ENCODE results near the gene BPIFA2. TPM values are rescaled to one million over a fixed set of nuclear protein-coding genes. Genes with fewer than 3 reads are reported as not detected.
"Not testable (repeated sequence)": the region's sequence is repeated elsewhere in the genome, so short reads cannot be mapped to it uniquely, and the experiment has no call there.

The BPIFA2 gene
- polyA plus RNA-seq, 1 donor from 2014 or later, result not detected

DNA sequence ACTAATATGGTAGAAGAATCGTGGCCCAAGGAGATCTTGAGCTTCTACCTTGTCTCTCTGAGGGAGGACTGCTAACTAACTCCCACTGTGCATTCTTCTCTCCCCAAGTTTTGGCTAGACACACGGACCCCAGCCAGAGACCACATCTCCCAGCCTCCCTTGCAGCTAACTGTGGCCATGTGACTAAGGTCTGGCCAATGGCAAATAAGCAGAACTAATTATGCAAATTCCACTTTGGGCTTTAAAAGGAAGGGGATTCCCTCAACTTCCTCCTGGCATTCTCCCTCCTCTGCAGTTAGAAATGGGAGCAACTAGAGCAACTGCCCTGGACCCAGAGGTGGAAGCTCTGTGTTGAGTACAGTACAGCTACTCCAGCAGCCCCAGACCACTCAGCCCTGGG lies 15.4 kb downstream of the BPIFA2 start:
- H3K36me3 ChIP-seq (ENCODE audit: insufficient read depth, low read length), result no peaks in the 10 kb centered on the region
- no peak overlapping the region for H3K27ac ChIP-seq (ENCODE audit: low read length)
- no peaks in the 10 kb centered on the region for H3K9me2 ChIP-seq (ENCODE audit: insufficient read depth, low read length)
- H2AFZ ChIP-seq (ENCODE audit: low read depth, low read length), result no peak overlapping the region
- H3F3A ChIP-seq (ENCODE audit: insufficient read depth, low read length, poor library complexity, severe bottlenecking), result no peaks in the 10 kb centered on the region
- H4K20me1 ChIP-seq (ENCODE audit: insufficient read depth), result no peaks in the 10 kb centered on the region
- TF ChIP-seq TAF1 (IDR thresholded peaks at IDR 0.05; ENCODE audit: low read depth) (no peak), EP300 (conservative IDR thresholded peaks at IDR 0.05; ENCODE audit: poor library complexity, severe bottlenecking) (no peak), RAD21 (conservative IDR thresholded peaks at IDR 0.05) (no peak), POLR2AphosphoS5 (IDR thresholded peaks at IDR 0.05) (no peak), MXI1 (conservative IDR thresholded peaks at IDR 0.05; ENCODE audit: poor library complexity, severe bottlenecking) (no peak), SMC3 (conservative IDR thresholded peaks at IDR 0.05; ENCODE audit: poor library complexity) (no peak), EZH2 (IDR thresholded peaks at IDR 0.05; ENCODE audit: borderline replicate concordance, insufficient read depth, low read length, poor library complexity, severe bottlenecking) (no peak)
- TF ChIP-seq, protein P1, sequence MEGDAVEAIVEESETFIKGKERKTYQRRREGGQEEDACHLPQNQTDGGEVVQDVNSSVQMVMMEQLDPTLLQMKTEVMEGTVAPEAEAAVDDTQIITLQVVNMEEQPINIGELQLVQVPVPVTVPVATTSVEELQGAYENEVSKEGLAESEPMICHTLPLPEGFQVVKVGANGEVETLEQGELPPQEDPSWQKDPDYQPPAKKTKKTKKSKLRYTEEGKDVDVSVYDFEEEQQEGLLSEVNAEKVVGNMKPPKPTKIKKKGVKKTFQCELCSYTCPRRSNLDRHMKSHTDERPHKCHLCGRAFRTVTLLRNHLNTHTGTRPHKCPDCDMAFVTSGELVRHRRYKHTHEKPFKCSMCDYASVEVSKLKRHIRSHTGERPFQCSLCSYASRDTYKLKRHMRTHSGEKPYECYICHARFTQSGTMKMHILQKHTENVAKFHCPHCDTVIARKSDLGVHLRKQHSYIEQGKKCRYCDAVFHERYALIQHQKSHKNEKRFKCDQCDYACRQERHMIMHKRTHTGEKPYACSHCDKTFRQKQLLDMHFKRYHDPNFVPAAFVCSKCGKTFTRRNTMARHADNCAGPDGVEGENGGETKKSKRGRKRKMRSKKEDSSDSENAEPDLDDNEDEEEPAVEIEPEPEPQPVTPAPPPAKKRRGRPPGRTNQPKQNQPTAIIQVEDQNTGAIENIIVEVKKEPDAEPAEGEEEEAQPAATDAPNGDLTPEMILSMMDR (IDR thresholded peaks at IDR 0.05; ENCODE audit: poor library complexity, severe bottlenecking), result no peak
- TF ChIP-seq, protein P2, sequence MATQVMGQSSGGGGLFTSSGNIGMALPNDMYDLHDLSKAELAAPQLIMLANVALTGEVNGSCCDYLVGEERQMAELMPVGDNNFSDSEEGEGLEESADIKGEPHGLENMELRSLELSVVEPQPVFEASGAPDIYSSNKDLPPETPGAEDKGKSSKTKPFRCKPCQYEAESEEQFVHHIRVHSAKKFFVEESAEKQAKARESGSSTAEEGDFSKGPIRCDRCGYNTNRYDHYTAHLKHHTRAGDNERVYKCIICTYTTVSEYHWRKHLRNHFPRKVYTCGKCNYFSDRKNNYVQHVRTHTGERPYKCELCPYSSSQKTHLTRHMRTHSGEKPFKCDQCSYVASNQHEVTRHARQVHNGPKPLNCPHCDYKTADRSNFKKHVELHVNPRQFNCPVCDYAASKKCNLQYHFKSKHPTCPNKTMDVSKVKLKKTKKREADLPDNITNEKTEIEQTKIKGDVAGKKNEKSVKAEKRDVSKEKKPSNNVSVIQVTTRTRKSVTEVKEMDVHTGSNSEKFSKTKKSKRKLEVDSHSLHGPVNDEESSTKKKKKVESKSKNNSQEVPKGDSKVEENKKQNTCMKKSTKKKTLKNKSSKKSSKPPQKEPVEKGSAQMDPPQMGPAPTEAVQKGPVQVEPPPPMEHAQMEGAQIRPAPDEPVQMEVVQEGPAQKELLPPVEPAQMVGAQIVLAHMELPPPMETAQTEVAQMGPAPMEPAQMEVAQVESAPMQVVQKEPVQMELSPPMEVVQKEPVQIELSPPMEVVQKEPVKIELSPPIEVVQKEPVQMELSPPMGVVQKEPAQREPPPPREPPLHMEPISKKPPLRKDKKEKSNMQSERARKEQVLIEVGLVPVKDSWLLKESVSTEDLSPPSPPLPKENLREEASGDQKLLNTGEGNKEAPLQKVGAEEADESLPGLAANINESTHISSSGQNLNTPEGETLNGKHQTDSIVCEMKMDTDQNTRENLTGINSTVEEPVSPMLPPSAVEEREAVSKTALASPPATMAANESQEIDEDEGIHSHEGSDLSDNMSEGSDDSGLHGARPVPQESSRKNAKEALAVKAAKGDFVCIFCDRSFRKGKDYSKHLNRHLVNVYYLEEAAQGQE (IDR thresholded peaks at IDR 0.05; ENCODE audit: borderline replicate concordance), result no peak
- no peaks in the 10 kb centered on the region for H3K79me2 ChIP-seq (replicated peaks; ENCODE audit: insufficient read depth, low read length)
- no peak overlapping the region for H3K4me3 ChIP-seq (ENCODE audit: low read length)
- H3K9ac ChIP-seq (ENCODE audit: low read length), result no peak overlapping the region
- no peaks in the 10 kb centered on the region for H3K9me3 ChIP-seq (ENCODE audit: low read length)
- H3K4me2 ChIP-seq (ENCODE audit: low read length), result no peak overlapping the region
- H3K27me3 ChIP-seq (ENCODE audit: insufficient read depth, low read depth, low read length), result no peaks in the 10 kb centered on the region

DNA sequence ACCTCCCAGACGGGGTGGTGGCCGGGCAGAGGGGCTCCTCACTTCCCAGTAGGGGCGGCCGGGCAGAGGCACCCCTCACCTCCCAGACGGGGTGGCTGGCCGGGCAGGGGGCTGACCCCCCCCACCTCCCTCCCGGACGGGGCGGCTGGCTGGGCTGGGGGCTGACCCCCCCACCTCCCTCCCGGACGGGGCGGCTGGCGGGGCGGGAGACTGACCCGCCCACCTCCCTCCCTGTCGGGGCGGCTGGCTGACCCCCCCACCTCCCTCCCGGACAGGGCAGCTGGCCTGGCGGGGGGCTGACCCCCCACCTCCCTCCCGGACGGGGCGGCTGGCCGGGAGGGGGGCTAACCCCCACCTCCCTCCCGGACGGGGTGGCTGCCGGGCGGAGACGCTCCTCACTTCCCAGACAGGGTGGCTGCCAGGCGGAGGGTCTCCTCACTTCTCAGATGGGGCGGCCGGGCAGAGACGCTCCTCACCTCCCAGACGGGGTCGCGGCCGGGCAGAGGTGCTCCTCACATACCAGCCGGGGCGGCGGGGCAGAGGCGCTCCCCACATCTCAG lies 17.2 kb downstream of the BPIFA2 start:
- H3K27ac ChIP-seq (ENCODE audit: low read length); H3K9ac ChIP-seq (ENCODE audit: low read length); H3K4me3 ChIP-seq (ENCODE audit: low read length); H3K4me2 ChIP-seq (ENCODE audit: low read length); H4K20me1 ChIP-seq (ENCODE audit: insufficient read depth); H3K79me2 ChIP-seq (replicated peaks; ENCODE audit: insufficient read depth, low read length); H3K27me3 ChIP-seq (ENCODE audit: insufficient read depth, low read depth, low read length); H3F3A ChIP-seq (ENCODE audit: insufficient read depth, low read length, poor library complexity, severe bottlenecking); H3K36me3 ChIP-seq (ENCODE audit: insufficient read depth, low read length); H3K9me3 ChIP-seq (ENCODE audit: low read length); H3K9me2 ChIP-seq (ENCODE audit: insufficient read depth, low read length); H2AFZ ChIP-seq (ENCODE audit: low read depth, low read length): not testable (repeated sequence)

DNA sequence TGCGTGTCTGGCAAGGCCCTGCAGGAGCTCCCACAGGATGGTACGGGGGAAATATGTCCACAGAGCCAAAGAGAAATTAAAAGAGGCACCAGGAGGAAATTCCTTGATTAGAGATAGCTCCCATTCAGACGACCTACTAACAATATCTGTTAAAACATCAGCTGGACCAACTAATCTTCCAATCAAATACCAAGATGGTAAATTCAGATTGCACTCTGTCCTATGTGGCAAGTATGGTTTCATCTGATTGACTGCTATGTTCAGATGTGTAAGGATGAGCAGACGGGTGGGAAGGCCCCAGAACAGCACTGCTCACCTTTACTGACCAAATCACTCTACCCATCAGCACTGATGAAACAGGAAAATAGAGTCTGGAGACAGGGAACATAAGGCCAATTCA lies 19.5 kb downstream of the BPIFA2 start:
- Histone ChIP-seq H3F3A (ENCODE audit: insufficient read depth, low read length, poor library complexity, severe bottlenecking) (no peaks in the 10 kb centered on the region), H3K79me2 (replicated peaks; ENCODE audit: insufficient read depth, low read length) (no peaks in the 10 kb centered on the region), H2AFZ (ENCODE audit: low read depth, low read length) (no peak overlapping the region), H3K27ac (ENCODE audit: low read length) (no peak overlapping the region), H3K9ac (ENCODE audit: low read length) (no peak overlapping the region), H3K4me2 (ENCODE audit: low read length) (no peak overlapping the region), H3K4me3 (ENCODE audit: low read length) (no peak overlapping the region), H3K36me3 (ENCODE audit: insufficient read depth, low read length) (no peaks in the 10 kb centered on the region), H3K9me2 (ENCODE audit: insufficient read depth, low read length) (no peaks in the 10 kb centered on the region), H3K27me3 (ENCODE audit: insufficient read depth, low read depth, low read length) (no peaks in the 10 kb centered on the region), H3K9me3 (ENCODE audit: low read length) (no peaks in the 10 kb centered on the region), H4K20me1 (ENCODE audit: insufficient read depth) (no peaks in the 10 kb centered on the region)
- TF ChIP-seq, protein P2 (IDR thresholded peaks at IDR 0.05; ENCODE audit: borderline replicate concordance), result no peak
- TF ChIP-seq TAF1 (IDR thresholded peaks at IDR 0.05; ENCODE audit: low read depth) (no peak), RAD21 (conservative IDR thresholded peaks at IDR 0.05) (no peak), EP300 (conservative IDR thresholded peaks at IDR 0.05; ENCODE audit: poor library complexity, severe bottlenecking) (no peak), SMC3 (conservative IDR thresholded peaks at IDR 0.05; ENCODE audit: poor library complexity) (no peak), MXI1 (conservative IDR thresholded peaks at IDR 0.05; ENCODE audit: poor library complexity, severe bottlenecking) (no peak), POLR2AphosphoS5 (IDR thresholded peaks at IDR 0.05) (no peak), EZH2 (IDR thresholded peaks at IDR 0.05; ENCODE audit: borderline replicate concordance, insufficient read depth, low read length, poor library complexity, severe bottlenecking) (no peak)
- TF ChIP-seq, protein P1 (IDR thresholded peaks at IDR 0.05; ENCODE audit: poor library complexity, severe bottlenecking), result no peak
